H1 (cell line): ENCODE data around the gene SNX21. TPM values are rescaled to one million over a fixed set of nuclear protein-coding genes. Genes with fewer than 3 reads are reported as not detected.

Experiments
- ASH2L ChIP-seq: fragments of 200-600, 300-600 bp; sonication (generic); IDR thresholded peaks from one replicate; pipeline ENCODE4 v1.7.1; 2017; ENCODE audit warnings: low read length
- BCL11A ChIP-seq, 2 experiments: IDR thresholded peaks; one replicate each; pipeline ENCODE4 v1.6.1; 2011; ENCODE audit warnings: low read depth in 2 of 2, low read length in 2 of 2, mild to moderate bottlenecking in 2 of 2
- CBX8 ChIP-seq: fragments of 300-800, 300-1000 bp; sonication (generic); IDR thresholded peaks from 2 replicates; pipeline ENCODE4 v1.7.1; 2016; ENCODE audit warnings: low read depth, low read length, borderline replicate concordance
- CHD2 ChIP-seq: IDR thresholded peaks from 2 replicates; pipeline ENCODE4 v1.6.1; 2012; ENCODE audit warnings: low read length, improper control_type of control experiment
- CTBP2 ChIP-seq: IDR thresholded peaks from 2 replicates; pipeline ENCODE4 v1.7.0; 2011; ENCODE audit warnings: borderline replicate concordance, mild to moderate bottlenecking, moderate library complexity, mixed read lengths, low read length; ENCODE audit not compliant: insufficient read depth, insufficient read length
- EGR1 ChIP-seq: IDR thresholded peaks from 2 replicates; pipeline ENCODE4 v1.6.1; 2011; ENCODE audit warnings: low read depth, low read length, borderline replicate concordance
- HDAC6 ChIP-seq: IDR thresholded peaks from one replicate; pipeline ENCODE4 v1.7.1; 2012; ENCODE audit warnings: low read depth, mild to moderate bottlenecking, inconsistent platforms, low read length, moderate library complexity
- NANOG ChIP-seq: IDR thresholded peaks from 2 replicates; pipeline ENCODE4 v1.6.1; 2011; ENCODE audit warnings: low read length, low read depth, mild to moderate bottlenecking, inconsistent platforms; ENCODE audit not compliant: insufficient read depth, poor library complexity, severe bottlenecking
- PHF8 ChIP-seq: fragments of 200-600 bp; sonication (generic); conservative IDR thresholded peaks from 2 replicates; pipeline ENCODE4 v1.7.1; 2012; ENCODE audit warnings: low read depth, mild to moderate bottlenecking, inconsistent platforms, low read length, moderate library complexity
- POLR2A ChIP-seq, 2 experiments: IDR thresholded peaks; 1 replicate in 1 of 2; 2 replicates in 1 of 2; pipeline ENCODE4 v1.6.1; 2011; ENCODE audit warnings: low read depth in 2 of 2, low read length in 2 of 2, mild to moderate bottlenecking in 2 of 2; ENCODE audit errors: control extremely low read depth in 1 of 2
- RFX5 ChIP-seq: IDR thresholded peaks from 2 replicates; pipeline ENCODE4 v1.6.1; 2011; ENCODE audit warnings: low read depth, low read length, improper control_type of control experiment, borderline replicate concordance
- RNF2 ChIP-seq: fragments of 200-900, 300-1000 bp; sonication (generic); IDR thresholded peaks from 2 replicates; pipeline ENCODE4 v1.7.1; 2016; ENCODE audit warnings: borderline replicate concordance, low read depth, mild to moderate bottlenecking, antibody characterized with exemption, low read length; ENCODE audit not compliant: poor library complexity, severe bottlenecking; ENCODE audit errors: missing control alignments
- RXRA ChIP-seq: IDR thresholded peaks from 2 replicates; pipeline ENCODE4 v1.6.1; 2011; ENCODE audit warnings: low read depth, mild to moderate bottlenecking, low read length, moderate library complexity; ENCODE audit not compliant: insufficient read depth
- SAP30 ChIP-seq: fragments of 300-600 bp; sonication (generic); IDR thresholded peaks from 2 replicates; pipeline ENCODE4 v1.7.1; 2012; ENCODE audit warnings: low read length, moderate library complexity, mild to moderate bottlenecking, inconsistent platforms; ENCODE audit not compliant: insufficient read depth, insufficient replicate concordance
- SIRT6 ChIP-seq: IDR thresholded peaks from one replicate; pipeline ENCODE4 v1.7.1; 2012; ENCODE audit warnings: low read length, inconsistent platforms
- TAF1 ChIP-seq: IDR thresholded peaks from 2 replicates; pipeline ENCODE4 v1.6.1; 2011; ENCODE audit warnings: mild to moderate bottlenecking, low read depth, low read length
- polyA plus RNA-seq, 7 experiments: library from polyadenylated mRNA; depleted of rRNA in 3 of 7; stranded (reverse) in 5 of 7; unstranded in 2 of 7; fragments of >200 nt in 5 of 7; fragments of 200-250 nt in 2 of 7; gene quantifications; 1 replicate in 5 of 7; 2 replicates in 1 of 7; 4 replicates in 1 of 7; pipeline versions ENCODE4 v1.2.1 to v1.2.3, GENCODE V29; 2011 to 2013; ENCODE audit warnings: missing spikeins in 2 of 7, mixed read lengths in 2 of 7
- total RNA-seq: library from RNA; stranded (reverse); fragmentation: NEBNext Ultra II Directional; extraction: Animal tissue kit (Norgen Biotek cat#: 25700); gene quantifications from 2 replicates; pipeline ENCODE4 v1.2.1, GENCODE V29; 2021
- TF ChIP-seq, protein P1 (sequence below), 3 experiments: IDR thresholded peaks; 1 replicate in 2 of 3; 2 replicates in 1 of 3; pipeline versions ENCODE4 v1.5.1 to v1.6.1; 2011; ENCODE audit warnings: low read length in 3 of 3, mild to moderate bottlenecking in 3 of 3, inconsistent platforms in 2 of 3, low read depth in 1 of 3, moderate library complexity in 1 of 3; ENCODE audit not compliant: insufficient read depth in 1 of 3; ENCODE audit errors: control extremely low read depth in 1 of 3

SNX21 gene
- total and polyA plus RNA-seq, 2 of the 8 experiments (the other 6 are each of a cell fraction or from before 2014, with no cell fraction given), result 15.8 to 16.8 TPM

DNA sequence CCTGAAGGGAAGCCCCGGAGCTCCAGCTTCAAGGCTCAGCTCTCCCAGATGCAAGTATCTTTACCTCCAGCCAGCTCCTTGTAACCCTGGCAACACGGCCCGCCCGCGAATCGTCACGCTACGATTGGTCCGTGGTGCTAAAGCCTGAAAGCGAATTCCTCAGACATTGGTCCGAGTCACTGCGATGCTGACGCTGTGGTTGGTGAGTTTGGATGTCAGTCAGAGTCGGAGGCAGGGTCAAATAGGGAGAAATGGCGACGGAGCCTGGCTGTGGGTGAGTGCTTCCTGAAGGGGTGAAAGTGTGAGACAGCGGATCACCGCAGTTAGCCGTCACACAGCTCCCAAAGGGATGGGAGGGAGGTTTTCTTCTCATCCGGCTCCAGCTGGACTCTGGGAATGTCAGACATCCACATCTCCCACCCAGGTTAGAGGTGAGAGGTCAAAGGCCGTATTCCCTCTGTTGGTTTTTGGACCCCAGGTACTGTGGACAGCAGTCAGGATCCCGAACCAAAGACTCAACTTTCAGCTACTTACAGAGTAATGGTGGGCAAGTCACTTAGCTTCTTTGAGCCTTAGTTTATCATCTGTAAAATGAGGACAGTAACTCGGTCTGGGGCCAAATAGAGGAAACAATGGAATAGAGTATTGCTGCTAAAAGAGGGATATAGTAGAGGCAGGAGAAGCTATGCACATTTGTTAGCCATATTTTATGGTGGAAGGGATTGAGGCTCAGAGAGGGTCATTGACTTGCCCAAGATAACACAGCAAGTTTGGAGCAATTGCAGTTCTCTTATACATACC is 47.6 kb downstream of the SNX21 start, which contains the start of gene ZSWIM1 (continued):
- TF ChIP-seq EGR1 (no peak), PHF8 (peak; percentile 79), CTBP2 (no peak), RNF2 (no peak), BCL11A (IDR thresholded peaks at IDR 0.05; ENCODE audit: low read depth in 2 of 2, low read length in 2 of 2) (no peak), CBX8 (no peak), SAP30 (peak; percentile 61), HDAC6 (no peak), CHD2 (peak; percentile 96), NANOG (no peak), RXRA (no peak), ASH2L (no peak), SIRT6 (no peak), RFX5 (peak; percentile 61; the same call in 1 of the 2 replicates), POLR2A (IDR thresholded peaks at IDR 0.05; ENCODE audit: control extremely low read depth in 1 of 2, low read depth in 2 of 2, low read length in 2 of 2) (peak; percentile 61 to 88), TAF1 (peak; percentile 93)
- TF ChIP-seq, protein P1, sequence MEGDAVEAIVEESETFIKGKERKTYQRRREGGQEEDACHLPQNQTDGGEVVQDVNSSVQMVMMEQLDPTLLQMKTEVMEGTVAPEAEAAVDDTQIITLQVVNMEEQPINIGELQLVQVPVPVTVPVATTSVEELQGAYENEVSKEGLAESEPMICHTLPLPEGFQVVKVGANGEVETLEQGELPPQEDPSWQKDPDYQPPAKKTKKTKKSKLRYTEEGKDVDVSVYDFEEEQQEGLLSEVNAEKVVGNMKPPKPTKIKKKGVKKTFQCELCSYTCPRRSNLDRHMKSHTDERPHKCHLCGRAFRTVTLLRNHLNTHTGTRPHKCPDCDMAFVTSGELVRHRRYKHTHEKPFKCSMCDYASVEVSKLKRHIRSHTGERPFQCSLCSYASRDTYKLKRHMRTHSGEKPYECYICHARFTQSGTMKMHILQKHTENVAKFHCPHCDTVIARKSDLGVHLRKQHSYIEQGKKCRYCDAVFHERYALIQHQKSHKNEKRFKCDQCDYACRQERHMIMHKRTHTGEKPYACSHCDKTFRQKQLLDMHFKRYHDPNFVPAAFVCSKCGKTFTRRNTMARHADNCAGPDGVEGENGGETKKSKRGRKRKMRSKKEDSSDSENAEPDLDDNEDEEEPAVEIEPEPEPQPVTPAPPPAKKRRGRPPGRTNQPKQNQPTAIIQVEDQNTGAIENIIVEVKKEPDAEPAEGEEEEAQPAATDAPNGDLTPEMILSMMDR (IDR thresholded peaks at IDR 0.05; ENCODE audit: control extremely low read depth in 1 of 3, insufficient read depth in 1 of 3, low read depth in 1 of 3, low read length in 3 of 3), result no peak
